ENCODE data around the gene RALA.

DNA sequence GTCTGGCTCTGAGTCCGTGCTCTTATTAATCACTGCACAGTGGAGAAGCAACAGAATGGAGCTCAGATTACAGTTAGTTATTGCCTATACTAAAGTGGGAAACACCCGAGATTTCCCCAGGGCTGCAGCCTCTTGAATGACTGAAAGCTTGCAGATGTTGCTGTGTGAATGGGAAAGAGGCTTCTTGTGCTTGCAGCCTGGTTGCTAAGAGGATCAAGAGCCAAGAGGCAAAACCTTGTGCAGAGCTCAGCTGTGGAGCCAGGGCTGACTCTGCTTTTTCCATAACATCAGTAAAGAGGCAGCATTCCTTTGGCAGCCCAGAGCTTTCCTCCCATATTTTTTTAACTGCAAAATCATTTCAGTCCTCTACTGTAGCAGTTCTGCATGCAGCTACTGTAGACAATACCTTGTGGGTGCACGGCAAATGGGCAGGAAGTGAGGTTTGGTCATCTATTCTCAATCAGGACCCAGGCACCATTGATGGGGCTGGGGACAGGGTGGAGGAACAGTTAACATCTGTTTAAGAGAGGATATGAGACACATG lies 86.5 kb downstream of the RALA start:
- TF ChIP-seq, protein P1, sequence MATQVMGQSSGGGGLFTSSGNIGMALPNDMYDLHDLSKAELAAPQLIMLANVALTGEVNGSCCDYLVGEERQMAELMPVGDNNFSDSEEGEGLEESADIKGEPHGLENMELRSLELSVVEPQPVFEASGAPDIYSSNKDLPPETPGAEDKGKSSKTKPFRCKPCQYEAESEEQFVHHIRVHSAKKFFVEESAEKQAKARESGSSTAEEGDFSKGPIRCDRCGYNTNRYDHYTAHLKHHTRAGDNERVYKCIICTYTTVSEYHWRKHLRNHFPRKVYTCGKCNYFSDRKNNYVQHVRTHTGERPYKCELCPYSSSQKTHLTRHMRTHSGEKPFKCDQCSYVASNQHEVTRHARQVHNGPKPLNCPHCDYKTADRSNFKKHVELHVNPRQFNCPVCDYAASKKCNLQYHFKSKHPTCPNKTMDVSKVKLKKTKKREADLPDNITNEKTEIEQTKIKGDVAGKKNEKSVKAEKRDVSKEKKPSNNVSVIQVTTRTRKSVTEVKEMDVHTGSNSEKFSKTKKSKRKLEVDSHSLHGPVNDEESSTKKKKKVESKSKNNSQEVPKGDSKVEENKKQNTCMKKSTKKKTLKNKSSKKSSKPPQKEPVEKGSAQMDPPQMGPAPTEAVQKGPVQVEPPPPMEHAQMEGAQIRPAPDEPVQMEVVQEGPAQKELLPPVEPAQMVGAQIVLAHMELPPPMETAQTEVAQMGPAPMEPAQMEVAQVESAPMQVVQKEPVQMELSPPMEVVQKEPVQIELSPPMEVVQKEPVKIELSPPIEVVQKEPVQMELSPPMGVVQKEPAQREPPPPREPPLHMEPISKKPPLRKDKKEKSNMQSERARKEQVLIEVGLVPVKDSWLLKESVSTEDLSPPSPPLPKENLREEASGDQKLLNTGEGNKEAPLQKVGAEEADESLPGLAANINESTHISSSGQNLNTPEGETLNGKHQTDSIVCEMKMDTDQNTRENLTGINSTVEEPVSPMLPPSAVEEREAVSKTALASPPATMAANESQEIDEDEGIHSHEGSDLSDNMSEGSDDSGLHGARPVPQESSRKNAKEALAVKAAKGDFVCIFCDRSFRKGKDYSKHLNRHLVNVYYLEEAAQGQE (IDR thresholded peaks at IDR 0.05; ENCODE audit: low read depth) = no peak
- TF ChIP-seq, protein P2, sequence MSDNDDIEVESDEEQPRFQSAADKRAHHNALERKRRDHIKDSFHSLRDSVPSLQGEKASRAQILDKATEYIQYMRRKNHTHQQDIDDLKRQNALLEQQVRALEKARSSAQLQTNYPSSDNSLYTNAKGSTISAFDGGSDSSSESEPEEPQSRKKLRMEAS (IDR thresholded peaks at IDR 0.05) = no peak
- TF ChIP-seq, protein P3, sequence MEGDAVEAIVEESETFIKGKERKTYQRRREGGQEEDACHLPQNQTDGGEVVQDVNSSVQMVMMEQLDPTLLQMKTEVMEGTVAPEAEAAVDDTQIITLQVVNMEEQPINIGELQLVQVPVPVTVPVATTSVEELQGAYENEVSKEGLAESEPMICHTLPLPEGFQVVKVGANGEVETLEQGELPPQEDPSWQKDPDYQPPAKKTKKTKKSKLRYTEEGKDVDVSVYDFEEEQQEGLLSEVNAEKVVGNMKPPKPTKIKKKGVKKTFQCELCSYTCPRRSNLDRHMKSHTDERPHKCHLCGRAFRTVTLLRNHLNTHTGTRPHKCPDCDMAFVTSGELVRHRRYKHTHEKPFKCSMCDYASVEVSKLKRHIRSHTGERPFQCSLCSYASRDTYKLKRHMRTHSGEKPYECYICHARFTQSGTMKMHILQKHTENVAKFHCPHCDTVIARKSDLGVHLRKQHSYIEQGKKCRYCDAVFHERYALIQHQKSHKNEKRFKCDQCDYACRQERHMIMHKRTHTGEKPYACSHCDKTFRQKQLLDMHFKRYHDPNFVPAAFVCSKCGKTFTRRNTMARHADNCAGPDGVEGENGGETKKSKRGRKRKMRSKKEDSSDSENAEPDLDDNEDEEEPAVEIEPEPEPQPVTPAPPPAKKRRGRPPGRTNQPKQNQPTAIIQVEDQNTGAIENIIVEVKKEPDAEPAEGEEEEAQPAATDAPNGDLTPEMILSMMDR (IDR thresholded peaks at IDR 0.05 in 2 of 3, conservative IDR thresholded peaks at IDR 0.05 in 1 of 3; ENCODE audit: borderline replicate concordance in 1 of 3, insufficient read depth in 1 of 3, low read depth in 2 of 3, low read length in 2 of 3) = no peak
- TF ChIP-seq TCF7L2 (IDR thresholded peaks at IDR 0.05; ENCODE audit: borderline replicate concordance, extremely low read depth, insufficient read depth, insufficient read length) = no peak
- TF ChIP-seq POLR2AphosphoS5 (IDR thresholded peaks at IDR 0.05; ENCODE audit: low read depth, low read length) = no peak
- TF ChIP-seq CEBPB (IDR thresholded peaks at IDR 0.05; ENCODE audit: low read depth) = no peak
- no peak for TF ChIP-seq POLR2A (IDR thresholded peaks at IDR 0.05; ENCODE audit: borderline replicate concordance, extremely low read depth, insufficient read depth, insufficient read length)
- no peak for TF ChIP-seq SP1 (IDR thresholded peaks at IDR 0.05; ENCODE audit: low read depth)
- TF ChIP-seq SRF (IDR thresholded peaks at IDR 0.05; ENCODE audit: low read depth) = no peak
- TF ChIP-seq ZNF274 (IDR thresholded peaks at IDR 0.05; ENCODE audit: low read depth, low read length) = no peak
- TF ChIP-seq EZH2 (IDR thresholded peaks at IDR 0.05) = no peak
- TF ChIP-seq JUND (IDR thresholded peaks at IDR 0.05) = no peak
- TF ChIP-seq ELF1 (IDR thresholded peaks at IDR 0.05; ENCODE audit: borderline replicate concordance, low read depth) = no peak
